Measurements from ENCODE around the gene IL17RD. TPM values are rescaled to one million over a fixed set of nuclear protein-coding genes. Genes with fewer than 3 reads are reported as not detected.

IL17RD gene
- polyA plus RNA-seq, 1 of the 3 experiments (the other 2 are of a cell fraction): 2.4 TPM

GRCh38 chr3:57097536-57097935 lies 67.6 kb downstream of the IL17RD start:
- no peak for DNase-seq
- no peaks in the 10 kb centered on the region for H3K9me3 ChIP-seq
- H3K36me3 ChIP-seq (replicated peaks in 1 of 2; ENCODE audit: control insufficient read depth in 1 of 2, insufficient read depth in 2 of 2, low read length in 1 of 2): peaks cover 0 to 34% of the 10 kb centered on the region in 2 experiments
- no peak overlapping the region for H3K27ac ChIP-seq (ENCODE audit: low read depth in 2 of 2, low read length in 1 of 2)
- H4K20me1 ChIP-seq (ENCODE audit: insufficient read depth): no peaks in the 10 kb centered on the region
- POLR2A ChIA-PET: no interaction called here
- peaks cover 0 to 2% of the 10 kb centered on the region in 2 experiments; a peak in 2 of 4 replicates for H3K4me1 ChIP-seq (ENCODE audit: control insufficient read depth in 1 of 2, insufficient read depth in 2 of 2, low read depth in 1 of 2, low read length in 1 of 2)
- H3F3A ChIP-seq (replicated peaks; ENCODE audit: insufficient read depth): no peaks in the 10 kb centered on the region
- 98% methylated on average over 13 of the region's 23 CpGs for WGBS (ENCODE audit: low lambda C conversion rate)
- H3K9me2 ChIP-seq: no peaks in the 10 kb centered on the region
- no peak overlapping the region for H3K4me2 ChIP-seq
- H3K27me3 ChIP-seq (ENCODE audit: insufficient read depth): no peaks in the 10 kb centered on the region
- CTCF ChIA-PET: interaction anchor here (1.3 to 6.1 kb wide), 3 partner anchors 13 to 124 kb away, joined by 3 to 38 read pairs (median 4); no protein-coding TSS in a partner anchor
- H3K79me2 ChIP-seq (ENCODE audit: insufficient read depth): no peaks in the 10 kb centered on the region
- H3K9ac ChIP-seq: no peak overlapping the region
- no peak overlapping the region for H2AFZ ChIP-seq (ENCODE audit: low read depth)
- TF ChIP-seq MXI1 (IDR thresholded peaks at IDR 0.05; ENCODE audit: low read depth, low read length) (no peak), USF2 (IDR thresholded peaks at IDR 0.05; ENCODE audit: borderline replicate concordance, low read depth, low read length) (no peak), NFIC (IDR thresholded peaks at IDR 0.05; ENCODE audit: borderline replicate concordance) (no peak), MEF2A (IDR thresholded peaks at IDR 0.05; ENCODE audit: borderline replicate concordance, low read depth) (no peak), EP300 (IDR thresholded peaks at IDR 0.05; ENCODE audit: borderline replicate concordance in 1 of 2, low read depth in 1 of 2, low read length in 1 of 2) (no peak), POLR2AphosphoS5 (IDR thresholded peaks at IDR 0.05; ENCODE audit: low read depth, low read length) (no peak), TCF12 (IDR thresholded peaks at IDR 0.05) (no peak)
- TF ChIP-seq, protein P1, sequence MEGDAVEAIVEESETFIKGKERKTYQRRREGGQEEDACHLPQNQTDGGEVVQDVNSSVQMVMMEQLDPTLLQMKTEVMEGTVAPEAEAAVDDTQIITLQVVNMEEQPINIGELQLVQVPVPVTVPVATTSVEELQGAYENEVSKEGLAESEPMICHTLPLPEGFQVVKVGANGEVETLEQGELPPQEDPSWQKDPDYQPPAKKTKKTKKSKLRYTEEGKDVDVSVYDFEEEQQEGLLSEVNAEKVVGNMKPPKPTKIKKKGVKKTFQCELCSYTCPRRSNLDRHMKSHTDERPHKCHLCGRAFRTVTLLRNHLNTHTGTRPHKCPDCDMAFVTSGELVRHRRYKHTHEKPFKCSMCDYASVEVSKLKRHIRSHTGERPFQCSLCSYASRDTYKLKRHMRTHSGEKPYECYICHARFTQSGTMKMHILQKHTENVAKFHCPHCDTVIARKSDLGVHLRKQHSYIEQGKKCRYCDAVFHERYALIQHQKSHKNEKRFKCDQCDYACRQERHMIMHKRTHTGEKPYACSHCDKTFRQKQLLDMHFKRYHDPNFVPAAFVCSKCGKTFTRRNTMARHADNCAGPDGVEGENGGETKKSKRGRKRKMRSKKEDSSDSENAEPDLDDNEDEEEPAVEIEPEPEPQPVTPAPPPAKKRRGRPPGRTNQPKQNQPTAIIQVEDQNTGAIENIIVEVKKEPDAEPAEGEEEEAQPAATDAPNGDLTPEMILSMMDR (IDR thresholded peaks at IDR 0.05): no peak
- TF ChIP-seq, protein P2, sequence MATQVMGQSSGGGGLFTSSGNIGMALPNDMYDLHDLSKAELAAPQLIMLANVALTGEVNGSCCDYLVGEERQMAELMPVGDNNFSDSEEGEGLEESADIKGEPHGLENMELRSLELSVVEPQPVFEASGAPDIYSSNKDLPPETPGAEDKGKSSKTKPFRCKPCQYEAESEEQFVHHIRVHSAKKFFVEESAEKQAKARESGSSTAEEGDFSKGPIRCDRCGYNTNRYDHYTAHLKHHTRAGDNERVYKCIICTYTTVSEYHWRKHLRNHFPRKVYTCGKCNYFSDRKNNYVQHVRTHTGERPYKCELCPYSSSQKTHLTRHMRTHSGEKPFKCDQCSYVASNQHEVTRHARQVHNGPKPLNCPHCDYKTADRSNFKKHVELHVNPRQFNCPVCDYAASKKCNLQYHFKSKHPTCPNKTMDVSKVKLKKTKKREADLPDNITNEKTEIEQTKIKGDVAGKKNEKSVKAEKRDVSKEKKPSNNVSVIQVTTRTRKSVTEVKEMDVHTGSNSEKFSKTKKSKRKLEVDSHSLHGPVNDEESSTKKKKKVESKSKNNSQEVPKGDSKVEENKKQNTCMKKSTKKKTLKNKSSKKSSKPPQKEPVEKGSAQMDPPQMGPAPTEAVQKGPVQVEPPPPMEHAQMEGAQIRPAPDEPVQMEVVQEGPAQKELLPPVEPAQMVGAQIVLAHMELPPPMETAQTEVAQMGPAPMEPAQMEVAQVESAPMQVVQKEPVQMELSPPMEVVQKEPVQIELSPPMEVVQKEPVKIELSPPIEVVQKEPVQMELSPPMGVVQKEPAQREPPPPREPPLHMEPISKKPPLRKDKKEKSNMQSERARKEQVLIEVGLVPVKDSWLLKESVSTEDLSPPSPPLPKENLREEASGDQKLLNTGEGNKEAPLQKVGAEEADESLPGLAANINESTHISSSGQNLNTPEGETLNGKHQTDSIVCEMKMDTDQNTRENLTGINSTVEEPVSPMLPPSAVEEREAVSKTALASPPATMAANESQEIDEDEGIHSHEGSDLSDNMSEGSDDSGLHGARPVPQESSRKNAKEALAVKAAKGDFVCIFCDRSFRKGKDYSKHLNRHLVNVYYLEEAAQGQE (IDR thresholded peaks at IDR 0.05; ENCODE audit: low read depth, low read length): no peak
- TF ChIP-seq, protein P3, sequence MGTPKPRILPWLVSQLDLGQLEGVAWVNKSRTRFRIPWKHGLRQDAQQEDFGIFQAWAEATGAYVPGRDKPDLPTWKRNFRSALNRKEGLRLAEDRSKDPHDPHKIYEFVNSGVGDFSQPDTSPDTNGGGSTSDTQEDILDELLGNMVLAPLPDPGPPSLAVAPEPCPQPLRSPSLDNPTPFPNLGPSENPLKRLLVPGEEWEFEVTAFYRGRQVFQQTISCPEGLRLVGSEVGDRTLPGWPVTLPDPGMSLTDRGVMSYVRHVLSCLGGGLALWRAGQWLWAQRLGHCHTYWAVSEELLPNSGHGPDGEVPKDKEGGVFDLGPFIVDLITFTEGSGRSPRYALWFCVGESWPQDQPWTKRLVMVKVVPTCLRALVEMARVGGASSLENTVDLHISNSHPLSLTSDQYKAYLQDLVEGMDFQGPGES (IDR thresholded peaks at IDR 0.05; ENCODE audit: low read depth, low read length): no peak
- H3K4me3 ChIP-seq (ENCODE audit: low read depth in 2 of 2, low read length in 1 of 2): no peak overlapping the region

Data from SK-N-SH (cell line).